Spleen (tissue), 11 donors: ENCODE measurements around the gene RILPL1. TPM values are rescaled to one million over a fixed set of nuclear protein-coding genes. Genes with fewer than 3 reads are reported as not detected.
"Not testable (repeated sequence)": the region's sequence is repeated elsewhere in the genome, so short reads cannot be mapped to it uniquely, and the experiment has no call there.

Source experiments
- DNase-seq: peaks from one replicate; pipeline ENCODE4 v3.0.0-alpha.2; 2020
- H3K27ac ChIP-seq, 8 donors: fragments of 200-600 bp; sonication (generic) in 7 of 8; 1 replicate in 4 of 8; 2 replicates in 4 of 8; pipeline versions ENCODE4 v1.5.0 to v1.8.0; 2016 to 2021; ENCODE audit warnings: inconsistent platforms in 4 of 8, mild to moderate bottlenecking in 4 of 8, moderate library complexity in 1 of 8
- H3K27me3 ChIP-seq, 7 donors: fragments of 200-600 bp; sonication (generic) in 6 of 7; replicated peaks in 1 of 7; 1 replicate in 4 of 7; 2 replicates in 3 of 7; pipeline versions ENCODE4 v1.5.0 to v1.8.0; 2016 to 2021; ENCODE audit warnings: inconsistent platforms in 3 of 7, mild to moderate bottlenecking in 1 of 7
- H3K36me3 ChIP-seq, 6 donors: fragments of 200-600 bp; sonication (generic) in 5 of 6; 1 replicate in 4 of 6; 2 replicates in 2 of 6; pipeline versions ENCODE4 v1.5.0 to v1.8.0; 2016 to 2021; ENCODE audit warnings: inconsistent platforms in 2 of 6
- H3K4me1 ChIP-seq, 6 donors: fragments of 200-600 bp; sonication (generic) in 5 of 6; 1 replicate in 3 of 6; 2 replicates in 3 of 6; pipeline versions ENCODE4 v1.5.0 to v1.8.0; 2016 to 2021; ENCODE audit warnings: inconsistent platforms in 3 of 6
- H3K4me3 ChIP-seq, 8 donors: fragments of 200-600 bp; sonication (generic) in 7 of 8; 1 replicate in 4 of 8; 2 replicates in 4 of 8; pipeline versions ENCODE4 v1.5.0 to v1.8.0; 2016 to 2021; ENCODE audit warnings: inconsistent platforms in 4 of 8, mild to moderate bottlenecking in 4 of 8, moderate library complexity in 2 of 8
- H3K9me3 ChIP-seq, 8 donors: fragments of 200-600 bp; sonication (generic) in 7 of 8; 1 replicate in 4 of 8; 2 replicates in 4 of 8; pipeline versions ENCODE4 v1.5.0 to v1.8.0; 2016 to 2021; ENCODE audit warnings: inconsistent platforms in 4 of 8
- POLR2A ChIP-seq, 3 donors: fragments of 450-650 bp; IDR thresholded peaks; one replicate each; pipeline ENCODE4 v1.5.1; 2017; ENCODE audit warnings: antibody characterized with exemption in 3 of 3, mild to moderate bottlenecking in 1 of 3
- POLR2AphosphoS5 ChIP-seq, 3 donors: sonication (generic); formaldehyde crosslinking; IDR thresholded peaks; one replicate each; pipeline ENCODE4 v1.5.1; 2017; ENCODE audit warnings: antibody characterized with exemption in 3 of 3
- WGBS, 5 donors: extraction: QIAGEN DNeasy Blood & Tissue Kit in 3 of 5; methylation state at CpG; one replicate each; pipeline versions ENCODE4 v1.1.5 to v1.1.7; 2013 to 2018; 5-methylcytosine and 5-hydroxymethylcytosine counted together
- intact Hi-C: fragments of 100-400 bp; cut with DNase I; formaldehyde crosslinking; loops from one replicate; pipeline ENCODE4 v1.15.0; 2023; ENCODE audit warnings: low total_unique reads
- polyA plus RNA-seq, 3 donors: library from polyadenylated mRNA; stranded (reverse); fragments of 200-250 nt; gene quantifications; one replicate each; pipeline ENCODE4 v1.2.1, GENCODE V29; 2013
- total RNA-seq, 7 donors: library from RNA; depleted of rRNA in 3 of 7; stranded (reverse); fragments of >200 nt in 3 of 7; fragmentation: NEBNext Ultra II Directional in 4 of 7; extraction: Animal tissue kit (Norgen Biotek cat#: 25700) in 4 of 7; gene quantifications; one replicate each; pipeline versions ENCODE4 v1.1.0 to v1.2.1, GENCODE V29; 2016 to 2021
- TF ChIP-seq, protein P1 (sequence below), 11 experiments: fragments of 200-600 bp in 7 of 11; fragments of 450-650 bp in 4 of 11; sonication (generic) in 4 of 11; IDR thresholded peaks in 8 of 11; conservative IDR thresholded peaks in 3 of 11; 1 replicate in 7 of 11; 2 replicates in 4 of 11; pipeline versions ENCODE4 v1.4.0 to v1.8.0; 2016 to 2021; ENCODE audit warnings: antibody characterized with exemption in 11 of 11, inconsistent platforms in 4 of 11, mild to moderate bottlenecking in 1 of 11
- donor health status: healthy with polysubstance abuse.
- donor health status: DM: no; HTN: no; CAD: no; lungs with moderate emphysema.
- donor health status: DM: no; HTN: no; CAD: no.
- donor health status: Bipolar disorder and iron deficiency.
- donor health status: healthy.
- donor health status: DM: no; HTN: no; CAD: no.
- donor health status: DM: yes; HTN: yes; CAD: no.

The RILPL1 gene
- total and polyA plus RNA-seq, 10 donors = 3.2 to 13.6 (median 9.0) TPM

- 78 to 84% (median 80%) methylated on average over 3 of the region's 3 CpGs for WGBS, 5 donors
- Histone ChIP-seq H3K27ac (no peak overlapping the region), H3K4me3 (no peak overlapping the region), H3K27me3 (no peaks in the 10 kb centered on the region), H3K4me1 (peaks cover 0 to 17% (median 4%) of the 10 kb centered on the region in 6 donors), H3K36me3 (no peaks in the 10 kb centered on the region), H3K9me3 (no peaks in the 10 kb centered on the region)
- intact Hi-C loops = no loop called here
- TF ChIP-seq POLR2A (IDR thresholded peaks at IDR 0.05) = no peak
- TF ChIP-seq POLR2AphosphoS5 (IDR thresholded peaks at IDR 0.05) = no peak
- TF ChIP-seq, protein P1, sequence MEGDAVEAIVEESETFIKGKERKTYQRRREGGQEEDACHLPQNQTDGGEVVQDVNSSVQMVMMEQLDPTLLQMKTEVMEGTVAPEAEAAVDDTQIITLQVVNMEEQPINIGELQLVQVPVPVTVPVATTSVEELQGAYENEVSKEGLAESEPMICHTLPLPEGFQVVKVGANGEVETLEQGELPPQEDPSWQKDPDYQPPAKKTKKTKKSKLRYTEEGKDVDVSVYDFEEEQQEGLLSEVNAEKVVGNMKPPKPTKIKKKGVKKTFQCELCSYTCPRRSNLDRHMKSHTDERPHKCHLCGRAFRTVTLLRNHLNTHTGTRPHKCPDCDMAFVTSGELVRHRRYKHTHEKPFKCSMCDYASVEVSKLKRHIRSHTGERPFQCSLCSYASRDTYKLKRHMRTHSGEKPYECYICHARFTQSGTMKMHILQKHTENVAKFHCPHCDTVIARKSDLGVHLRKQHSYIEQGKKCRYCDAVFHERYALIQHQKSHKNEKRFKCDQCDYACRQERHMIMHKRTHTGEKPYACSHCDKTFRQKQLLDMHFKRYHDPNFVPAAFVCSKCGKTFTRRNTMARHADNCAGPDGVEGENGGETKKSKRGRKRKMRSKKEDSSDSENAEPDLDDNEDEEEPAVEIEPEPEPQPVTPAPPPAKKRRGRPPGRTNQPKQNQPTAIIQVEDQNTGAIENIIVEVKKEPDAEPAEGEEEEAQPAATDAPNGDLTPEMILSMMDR (IDR thresholded peaks at IDR 0.05 in 8 of 11, conservative IDR thresholded peaks at IDR 0.05 in 3 of 11) = no peak
- no peak for DNase-seq
Observed at GRCh38 chr12:123453165-123453564, 80.4 kb downstream of the RILPL1 start.

GRCh38 chr12:123452276-123452550, 81.3 kb downstream of the RILPL1 start:
- 0 to 100% (median 53%) methylated on average over 1 of the region's 1 CpG for WGBS, 5 donors
- intact Hi-C loops, H3K9me3 ChIP-seq, DNase-seq, H3K27me3 ChIP-seq, H3K4me3 ChIP-seq, H3K36me3 ChIP-seq, H3K27ac ChIP-seq: not testable (repeated sequence)
- peaks cover 0 to 21% (median 9%) of the 10 kb centered on the region in 6 donors for H3K4me1 ChIP-seq

DNA sequence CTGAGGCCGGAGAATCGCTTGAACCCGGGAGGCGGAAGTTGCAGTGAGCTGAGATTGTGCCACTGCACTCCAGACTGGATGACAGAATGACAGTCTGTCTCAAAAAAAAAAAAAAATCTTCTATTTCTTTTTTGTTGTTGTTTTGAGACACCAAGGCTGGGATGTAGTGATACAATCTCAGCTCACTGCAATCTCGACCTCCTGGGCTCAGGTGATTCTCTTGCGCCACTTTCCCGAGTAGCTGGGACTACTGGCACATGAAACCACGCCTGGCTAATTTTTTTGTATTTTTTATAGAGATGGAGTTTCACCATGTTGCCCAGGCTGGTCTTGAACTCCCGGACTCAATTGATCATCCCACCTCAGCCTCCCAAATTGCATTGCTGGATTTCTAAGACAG, 82.9 kb downstream of the RILPL1 start:
- Histone ChIP-seq H3K4me1 (peaks cover 5 to 36% (median 21%) of the 10 kb centered on the region in 6 donors), H3K9me3 (no peaks in the 10 kb centered on the region), H3K36me3 (no peaks in the 10 kb centered on the region), H3K27ac (peak overlapping the region in 1 of 8 donors; percentile 92), H3K4me3 (no peak overlapping the region), H3K27me3 (no peaks in the 10 kb centered on the region)
- TF ChIP-seq POLR2AphosphoS5 (IDR thresholded peaks at IDR 0.05) (no peak), POLR2A (IDR thresholded peaks at IDR 0.05) (no peak)
- TF ChIP-seq, protein P1 (IDR thresholded peaks at IDR 0.05 in 8 of 11, conservative IDR thresholded peaks at IDR 0.05 in 3 of 11) = no peak
- WGBS, 5 donors = 87 to 96% (median 91%) methylated on average over 9 of the region's 9 CpGs
- intact Hi-C loops = no loop called here
- no peak for DNase-seq

DNA sequence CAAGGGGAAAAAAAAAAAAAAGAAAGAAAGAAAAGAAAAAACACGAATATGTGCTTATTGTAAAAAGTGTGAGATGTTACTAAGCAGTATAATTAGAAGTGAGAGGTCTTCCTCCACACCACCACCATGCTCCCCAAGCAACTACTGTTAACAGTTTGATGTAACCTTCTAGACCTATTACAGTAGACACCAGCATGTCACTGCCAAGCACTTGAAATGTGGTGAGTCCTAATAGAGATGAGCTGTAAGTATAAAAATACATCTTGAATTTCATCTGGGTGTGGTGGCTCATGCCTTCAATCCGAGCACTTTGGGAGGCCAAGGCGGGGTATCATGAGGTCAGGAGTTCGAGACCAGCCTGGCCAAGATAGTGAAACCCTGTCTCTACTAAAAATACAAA, 83.7 kb downstream of the RILPL1 start:
- Histone ChIP-seq H3K27me3 (no peaks in the 10 kb centered on the region), H3K4me1 (peaks cover 11 to 44% (median 29%) of the 10 kb centered on the region in 6 donors), H3K9me3 (no peaks in the 10 kb centered on the region), H3K36me3 (no peaks in the 10 kb centered on the region), H3K4me3 (no peak overlapping the region), H3K27ac (peak overlapping the region in 5 of 8 donors; percentile 80 to 92 (median 88))
- intact Hi-C loops = no loop called here
- no peak for TF ChIP-seq POLR2AphosphoS5 (IDR thresholded peaks at IDR 0.05)
- DNase-seq = no peak
- 83 to 91% (median 89%) methylated on average over 4 of the region's 4 CpGs for WGBS, 5 donors

GRCh38 chr12:123449249-123449733, 84.2 kb downstream of the RILPL1 start:
- peak overlapping the region; percentile 68 to 92 (median 83) for H3K27ac ChIP-seq
- 81 to 93% (median 88%) methylated on average over 2 of the region's 2 CpGs for WGBS, 5 donors
- intact Hi-C loops = no loop called here
- H3K9me3 ChIP-seq = no peaks in the 10 kb centered on the region
- TF ChIP-seq POLR2A (IDR thresholded peaks at IDR 0.05) = no peak
- TF ChIP-seq, protein P1 (IDR thresholded peaks at IDR 0.05 in 8 of 11, conservative IDR thresholded peaks at IDR 0.05 in 3 of 11) = no peak
- no peak for TF ChIP-seq POLR2AphosphoS5 (IDR thresholded peaks at IDR 0.05)
- DNase-seq = no peak
- H3K36me3 ChIP-seq = no peaks in the 10 kb centered on the region
- peak overlapping the region in 1 of 8 donors; percentile 64 for H3K4me3 ChIP-seq
- H3K27me3 ChIP-seq = no peaks in the 10 kb centered on the region
- peaks cover 15 to 50% (median 35%) of the 10 kb centered on the region in 6 donors for H3K4me1 ChIP-seq
